Measurements from ENCODE around the gene GLS. TPM values are rescaled to one million over a fixed set of nuclear protein-coding genes. Genes with fewer than 3 reads are reported as not detected.

The GLS gene
- total and polyA plus RNA-seq, 9 donors: 20.2 to 141 (median 76.0) TPM

DNA sequence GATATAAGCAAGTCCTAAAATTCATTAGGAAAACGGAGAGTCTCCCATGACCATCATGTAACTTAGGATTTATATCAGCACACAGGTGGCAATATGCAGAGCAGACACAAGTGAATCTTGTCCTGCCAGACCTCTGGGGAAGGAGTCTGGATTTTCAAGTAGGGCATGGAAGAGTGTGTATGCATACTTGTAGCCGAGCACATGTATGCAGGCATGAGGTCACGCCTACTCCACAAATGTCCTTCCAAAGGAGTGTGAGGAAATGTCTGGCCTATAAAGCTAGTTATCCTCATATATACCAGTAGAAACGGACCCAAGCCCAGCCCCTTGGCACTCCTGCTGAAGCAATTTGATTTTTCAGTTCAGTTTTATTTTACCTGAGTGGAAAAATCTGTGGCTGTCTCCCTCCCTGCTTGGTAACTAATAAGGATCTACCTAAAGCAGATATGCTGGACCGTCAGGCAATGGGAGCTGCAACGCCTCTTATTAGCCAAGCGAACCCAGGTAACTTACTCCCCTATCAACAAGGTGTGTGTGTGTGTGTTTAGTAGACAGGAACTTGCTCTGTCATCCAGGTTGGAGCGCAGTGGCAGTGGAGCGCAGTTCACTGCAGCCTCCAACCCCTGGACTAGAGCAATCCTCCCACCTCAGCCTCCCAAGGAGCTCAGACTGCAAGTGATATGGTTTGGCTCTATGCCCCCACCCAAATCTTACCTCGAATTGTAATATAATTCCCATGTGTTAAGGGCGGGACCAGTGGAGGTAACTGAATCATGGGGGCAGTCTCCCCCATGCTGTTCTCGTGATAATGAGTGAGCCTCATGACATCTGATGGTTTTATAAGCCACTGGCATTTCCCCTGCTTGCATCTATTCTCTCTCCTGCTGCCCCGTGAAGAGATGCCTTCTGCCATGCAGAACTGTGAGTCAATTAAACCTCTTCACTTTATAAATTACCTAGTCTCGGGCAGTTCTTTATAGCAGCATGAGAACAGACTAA is 130.6 kb downstream of the GLS start:
- Histone ChIP-seq H3K36me3 (no peaks in the 10 kb centered on the region), H3K9me3 (no peaks in the 10 kb centered on the region), H3K4me3 (no peak overlapping the region), H3K4me1 (ENCODE audit: insufficient read depth) (peaks cover 20% of the 10 kb centered on the region), H3K27ac (no peak overlapping the region), H3K27me3 (no peaks in the 10 kb centered on the region)
- DNase-seq: no peak
- intact Hi-C loops (cut with DNase I): loop anchor here in 1 of 4 donors (10.0 kb wide), 1 partner anchor 126 kb away; the partner anchor contains the start of gene GLS
- WGBS, 3 donors: 80 to 85% (median 83%) methylated on average over 14 of the region's 14 CpGs
- TF ChIP-seq POLR2A (IDR thresholded peaks at IDR 0.05) (no peak), EP300 (IDR thresholded peaks at IDR 0.05) (no peak)
- TF ChIP-seq, protein P1, sequence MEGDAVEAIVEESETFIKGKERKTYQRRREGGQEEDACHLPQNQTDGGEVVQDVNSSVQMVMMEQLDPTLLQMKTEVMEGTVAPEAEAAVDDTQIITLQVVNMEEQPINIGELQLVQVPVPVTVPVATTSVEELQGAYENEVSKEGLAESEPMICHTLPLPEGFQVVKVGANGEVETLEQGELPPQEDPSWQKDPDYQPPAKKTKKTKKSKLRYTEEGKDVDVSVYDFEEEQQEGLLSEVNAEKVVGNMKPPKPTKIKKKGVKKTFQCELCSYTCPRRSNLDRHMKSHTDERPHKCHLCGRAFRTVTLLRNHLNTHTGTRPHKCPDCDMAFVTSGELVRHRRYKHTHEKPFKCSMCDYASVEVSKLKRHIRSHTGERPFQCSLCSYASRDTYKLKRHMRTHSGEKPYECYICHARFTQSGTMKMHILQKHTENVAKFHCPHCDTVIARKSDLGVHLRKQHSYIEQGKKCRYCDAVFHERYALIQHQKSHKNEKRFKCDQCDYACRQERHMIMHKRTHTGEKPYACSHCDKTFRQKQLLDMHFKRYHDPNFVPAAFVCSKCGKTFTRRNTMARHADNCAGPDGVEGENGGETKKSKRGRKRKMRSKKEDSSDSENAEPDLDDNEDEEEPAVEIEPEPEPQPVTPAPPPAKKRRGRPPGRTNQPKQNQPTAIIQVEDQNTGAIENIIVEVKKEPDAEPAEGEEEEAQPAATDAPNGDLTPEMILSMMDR (IDR thresholded peaks at IDR 0.05): no peak

DNA sequence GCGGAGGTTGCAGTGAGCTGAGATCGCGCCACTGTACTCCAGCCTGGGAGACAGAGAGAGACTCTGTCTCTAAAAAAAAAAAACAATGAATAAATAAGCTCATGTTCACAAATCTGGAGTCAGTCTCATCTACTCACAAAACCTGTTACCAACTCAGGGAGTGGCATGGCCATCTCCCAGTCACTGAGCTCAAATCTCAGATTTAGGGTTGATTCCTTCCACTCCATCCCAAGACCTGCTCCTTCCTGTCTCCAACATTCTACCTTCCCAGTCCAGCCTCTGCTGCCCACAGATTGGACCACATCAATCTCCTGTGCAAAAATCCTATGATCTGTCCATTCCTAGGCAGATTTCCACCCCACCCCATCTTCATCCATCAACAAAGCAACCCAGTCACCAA is 131.7 kb downstream of the GLS start:
- peaks cover 20% of the 10 kb centered on the region for H3K4me1 ChIP-seq (ENCODE audit: insufficient read depth)
- TF ChIP-seq, protein P1 (IDR thresholded peaks at IDR 0.05): no peak
- TF ChIP-seq POLR2A (IDR thresholded peaks at IDR 0.05): no peak
- no peak for TF ChIP-seq EP300 (IDR thresholded peaks at IDR 0.05)
- peak overlapping the region; percentile 100 for H3K4me3 ChIP-seq
- WGBS, 3 donors: 92 to 98% (median 97%) methylated on average over 3 of the region's 3 CpGs
- DNase-seq: no peak
- H3K9me3 ChIP-seq: no peaks in the 10 kb centered on the region
- intact Hi-C loops (cut with DNase I): loop anchor here in 1 of 4 donors (10.0 kb wide), 1 partner anchor 128 kb away; the partner anchor contains the start of gene GLS
- H3K36me3 ChIP-seq: no peaks in the 10 kb centered on the region
- H3K27ac ChIP-seq: no peak overlapping the region
- no peaks in the 10 kb centered on the region for H3K27me3 ChIP-seq

DNA sequence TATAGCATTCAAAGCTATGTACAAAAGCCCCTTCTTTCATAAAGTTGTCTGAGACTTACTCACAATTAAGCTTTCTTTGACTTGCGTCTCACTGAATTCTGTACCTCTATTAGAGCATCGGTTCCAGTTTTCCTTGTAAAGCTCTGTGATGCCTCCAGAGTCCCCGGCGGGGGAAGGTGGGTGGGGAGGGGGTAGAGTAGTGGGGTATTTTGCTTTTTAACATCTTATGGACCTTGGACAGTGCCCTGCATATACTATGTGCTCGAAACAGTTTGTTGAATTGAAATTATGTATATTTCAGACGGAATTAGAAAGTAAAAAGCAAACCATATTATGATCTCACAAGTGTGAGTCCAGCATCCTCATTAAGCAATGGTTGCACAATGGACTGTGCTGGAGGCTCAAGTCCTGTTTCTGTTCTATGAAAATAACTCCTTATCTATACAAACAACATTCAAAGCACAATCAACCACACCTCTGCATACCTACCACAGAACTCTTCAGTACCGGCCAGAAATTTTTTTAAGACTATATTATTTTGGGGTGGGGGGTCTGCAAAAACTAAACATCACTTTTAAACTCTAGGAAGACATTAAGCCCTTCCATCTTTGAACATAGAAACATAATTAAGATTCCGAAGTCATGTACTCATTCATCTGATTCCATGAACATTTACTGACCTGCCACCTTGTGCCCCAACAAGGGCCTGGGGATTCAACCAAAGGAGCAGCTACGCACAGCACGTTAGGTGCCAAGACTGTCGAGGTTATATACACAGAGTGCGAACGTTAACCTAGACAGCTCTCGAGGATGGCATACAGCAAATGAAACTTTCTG is 132.4 kb downstream of the GLS start:
- Histone ChIP-seq H3K9me3 (no peaks in the 10 kb centered on the region), H3K4me3 (peak overlapping the region; percentile 100), H3K36me3 (no peaks in the 10 kb centered on the region), H3K27ac (peak overlapping the region; percentile 43 to 75), H3K27me3 (no peaks in the 10 kb centered on the region), H3K4me1 (ENCODE audit: insufficient read depth) (peaks cover 20% of the 10 kb centered on the region)
- DNase-seq: no peak
- intact Hi-C loops (cut with DNase I): loop anchor here in 1 of 4 donors (10.0 kb wide), 1 partner anchor 128 kb away; the partner anchor contains the start of gene GLS
- 14 to 22% (median 16%) methylated on average over 14 of the region's 14 CpGs for WGBS, 3 donors
- TF ChIP-seq POLR2A (IDR thresholded peaks at IDR 0.05) (no peak), EP300 (IDR thresholded peaks at IDR 0.05) (no peak)
- TF ChIP-seq, protein P1 (IDR thresholded peaks at IDR 0.05): no peak

DNA sequence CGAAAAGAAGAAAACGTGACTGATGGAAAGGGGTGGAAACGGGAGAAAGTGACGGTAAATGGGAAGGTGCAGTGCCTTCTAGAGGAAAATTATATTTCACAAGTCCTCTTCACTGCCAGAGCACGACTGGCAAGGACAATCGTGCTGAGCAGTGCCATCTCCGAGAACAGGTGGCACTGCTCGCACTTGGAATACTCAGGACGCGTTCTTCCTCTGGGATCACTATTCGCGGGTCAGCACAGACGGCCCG is 133.0 kb downstream of the GLS start:
- 0 to 3% (median 1%) methylated on average over 14 of the region's 14 CpGs for WGBS, 3 donors
- intact Hi-C loops (cut with DNase I): loop anchor here in 1 of 4 donors (10.0 kb wide), 1 partner anchor 129 kb away; the partner anchor contains the start of gene GLS
- Histone ChIP-seq H3K4me3 (peak overlapping the region; percentile 100), H3K27ac (peak overlapping the region; percentile 43 to 75), H3K27me3 (no peaks in the 10 kb centered on the region), H3K36me3 (no peaks in the 10 kb centered on the region), H3K4me1 (ENCODE audit: insufficient read depth) (peaks cover 20% of the 10 kb centered on the region), H3K9me3 (no peaks in the 10 kb centered on the region)
- TF ChIP-seq POLR2A (IDR thresholded peaks at IDR 0.05): no peak
- TF ChIP-seq EP300 (IDR thresholded peaks at IDR 0.05): no peak
- TF ChIP-seq, protein P1 (IDR thresholded peaks at IDR 0.05): no peak
- no peak for DNase-seq
